Chondrocyte (in vitro differentiated cells): ENCODE results near the gene PLP2. TPM values are rescaled to one million over a fixed set of nuclear protein-coding genes. Genes with fewer than 3 reads are reported as not detected.
"Not testable (repeated sequence)": the region's sequence is repeated elsewhere in the genome, so short reads cannot be mapped to it uniquely, and the experiment has no call there.

Experiments used
- DNase-seq: peaks from one replicate; pipeline ENCODE4 v3.0.0; 2021; ENCODE audit warnings: mixed read lengths, low spot score
- H3K27ac Mint-ChIP-seq: one replicate; pipeline ENCODE4 v1.8.0; 2021; ENCODE audit warnings: mild to moderate bottlenecking, moderate library complexity, mixed read lengths; ENCODE audit not compliant: unreplicated experiment
- H3K27me3 Mint-ChIP-seq: 2 replicates; pipeline ENCODE4 v1.8.0; 2021; ENCODE audit warnings: low read depth, mixed read lengths
- H3K36me3 Mint-ChIP-seq: 2 replicates; pipeline ENCODE4 v1.8.0; 2021; ENCODE audit warnings: low read depth, mixed read lengths
- H3K4me1 Mint-ChIP-seq: 2 replicates; pipeline ENCODE4 v1.8.0; 2021; ENCODE audit warnings: low read depth, mild to moderate bottlenecking, mixed read lengths
- H3K4me3 Mint-ChIP-seq: one replicate; pipeline ENCODE4 v1.8.0; 2021; ENCODE audit warnings: mild to moderate bottlenecking, moderate library complexity, mixed read lengths; ENCODE audit not compliant: unreplicated experiment
- H3K9me3 Mint-ChIP-seq: 2 replicates; pipeline ENCODE4 v1.8.0; 2021; ENCODE audit warnings: low read depth, mixed read lengths
- CTCF ChIP-seq: fragments of 200-600 bp; sonication (generic); IDR thresholded peaks from 2 replicates; pipeline ENCODE4 v1.5.0; 2021; ENCODE audit warnings: antibody characterized with exemption, mild to moderate bottlenecking, moderate library complexity
- long read RNA-seq: library from polyadenylated mRNA; stranded (forward); transcript quantifications from one replicate; pipeline ENCODE4 v2.0.0, GENCODE V29; 2021
- total RNA-seq: library from RNA; stranded (reverse); gene quantifications from 3 replicates; pipeline ENCODE4 v1.2.1, GENCODE V29; 2021

The PLP2 gene
- total RNA-seq = 120 to 203 TPM (median 187 TPM) in 3 replicates
- long read RNA-seq, transcript PLP2-202 (5 exons, 1,079 nt) = major isoform, 101 of 122 reads
- long read RNA-seq, partial matches to known transcripts = 5 of 122 reads
- long read RNA-seq, other reads (novel, unspliced or antisense) = 16 of 122 reads

GRCh38 chrX:49171752-49172279 is at the start of gene PLP2:
TSS of gene PLP2 (plus strand) at chrX:49171898. CDS start at chrX:49172001, 103 bp downstream.
- H3K9me3 Mint-ChIP-seq = peaks cover 2% of the 10 kb centered on the region
- no peak for TF ChIP-seq CTCF
- H3K4me1 Mint-ChIP-seq = peaks cover 23% of the 10 kb centered on the region
- peaks cover 9% of the 10 kb centered on the region for H3K36me3 Mint-ChIP-seq
- peak within 1 kb of the TSS; percentile 85 for H3K27ac Mint-ChIP-seq
- no peaks in the 10 kb centered on the region for H3K27me3 Mint-ChIP-seq
- DNase-seq = no peak
- peak within 1 kb of the TSS; percentile 90 for H3K4me3 Mint-ChIP-seq

- Mint-ChIP-seq H3K4me3 (peak overlapping the region; percentile 94), H3K36me3 (peaks cover 11% of the 10 kb centered on the region), H3K27ac (peak overlapping the region; percentile 98), H3K27me3 (no peaks in the 10 kb centered on the region), H3K4me1 (peaks cover 6% of the 10 kb centered on the region), H3K9me3 (peaks cover 7% of the 10 kb centered on the region)
- no peak for DNase-seq
- TF ChIP-seq CTCF = no peak
These were observed 49.2 kb upstream of the PLP2 start for GRCh38 chrX:49122499-49122898.

- not testable (repeated sequence) for DNase-seq, H3K9me3 Mint-ChIP-seq, H3K4me3 Mint-ChIP-seq, H3K27ac Mint-ChIP-seq, H3K4me1 Mint-ChIP-seq, H3K27me3 Mint-ChIP-seq, H3K36me3 Mint-ChIP-seq
These were observed 43.9 kb upstream of the PLP2 start for GRCh38 chrX:49127742-49128258.

- H3K27ac Mint-ChIP-seq = no peak overlapping the region
- no peak for DNase-seq
- no peaks in the 10 kb centered on the region for H3K27me3 Mint-ChIP-seq
- TF ChIP-seq CTCF = no peak
- H3K9me3 Mint-ChIP-seq = no peaks in the 10 kb centered on the region
- no peak overlapping the region for H3K4me3 Mint-ChIP-seq
- H3K36me3 Mint-ChIP-seq = no peaks in the 10 kb centered on the region
- no peaks in the 10 kb centered on the region for H3K4me1 Mint-ChIP-seq
These were observed 42.3 kb upstream of the PLP2 start for GRCh38 chrX:49129427-49129826.

GRCh38 chrX:49132275-49132674 is 39.4 kb upstream of the PLP2 start:
- DNase-seq, H3K27me3 Mint-ChIP-seq, H3K36me3 Mint-ChIP-seq, H3K9me3 Mint-ChIP-seq, H3K27ac Mint-ChIP-seq, H3K4me3 Mint-ChIP-seq, H3K4me1 Mint-ChIP-seq: not testable (repeated sequence)

- TF ChIP-seq CTCF = no peak
- Mint-ChIP-seq H3K27ac (no peak overlapping the region), H3K9me3 (peaks cover 1% of the 10 kb centered on the region), H3K4me1 (no peaks in the 10 kb centered on the region), H3K27me3 (no peaks in the 10 kb centered on the region), H3K36me3 (no peaks in the 10 kb centered on the region), H3K4me3 (no peak overlapping the region)
- DNase-seq = no peak
These were observed 37.9 kb upstream of the PLP2 start for GRCh38 chrX:49133759-49134158.
